ENCODE results near the gene MRPL10. TPM values are rescaled to one million over a fixed set of nuclear protein-coding genes. Genes with fewer than 3 reads are reported as not detected.

The MRPL10 gene
- total RNA-seq, 4 donors from 2014 or later, result 23.2 to 36.6 (median 30.0) TPM

- no peaks in the 10 kb centered on the region for H3K4me1 ChIP-seq
- WGBS, 2 donors, result 26 to 32% methylated on average over 4 to 7 of the region's 9 CpGs
- H3K27ac ChIP-seq, result no peak overlapping the region
- no peaks in the 10 kb centered on the region for H3K9me3 ChIP-seq
- H3K4me3 ChIP-seq, result no peak overlapping the region
- peaks cover 0 to 8% (median 0%) of the 10 kb centered on the region in 4 donors for H3K27me3 ChIP-seq
- peaks cover 0 to 10% (median 0%) of the 10 kb centered on the region in 3 donors for H3K36me3 ChIP-seq
- peak in 5 of 6 experiments; percentile 31 to 61 (median 34) for TF ChIP-seq CTCF (IDR thresholded peaks at IDR 0.05)
- no peak for TF ChIP-seq POLR2A (IDR thresholded peaks at IDR 0.05)
- intact Hi-C loops (cut with DNase I), result loop anchor here (10.0 kb wide), 1 partner anchor 108 kb away; the partner anchor contains the start of gene TBKBP1
- no peak for DNase-seq
Observed at GRCh38 chr17:47802341-47803022, 28.9 kb downstream of the MRPL10 start.

GRCh38 chr17:47801906-47802305 lies 29.4 kb downstream of the MRPL10 start:
- peaks cover 0 to 8% (median 0%) of the 10 kb centered on the region in 4 donors for H3K27me3 ChIP-seq
- TF ChIP-seq POLR2A (IDR thresholded peaks at IDR 0.05), result no peak
- TF ChIP-seq CTCF (IDR thresholded peaks at IDR 0.05), result no peak
- 41 to 43% methylated on average over 5 of the region's 6 CpGs for WGBS, 2 donors
- intact Hi-C loops (cut with DNase I), result loop anchor here (10.0 kb wide), 1 partner anchor 107 kb away; the partner anchor contains the start of gene TBKBP1
- H3K36me3 ChIP-seq, result peaks cover 0 to 4% (median 0%) of the 10 kb centered on the region in 3 donors
- H3K27ac ChIP-seq, result no peak overlapping the region
- H3K4me3 ChIP-seq, result no peak overlapping the region
- no peaks in the 10 kb centered on the region for H3K4me1 ChIP-seq
- DNase-seq, result no peak
- H3K9me3 ChIP-seq, result no peaks in the 10 kb centered on the region

GRCh38 chr17:47801176-47801765 lies 30.1 kb downstream of the MRPL10 start:
- H3K36me3 ChIP-seq, result no peaks in the 10 kb centered on the region
- no peaks in the 10 kb centered on the region for H3K9me3 ChIP-seq
- WGBS, 2 donors, result 50 to 85% methylated on average over 2 to 3 of the region's 4 CpGs
- no peak overlapping the region for H3K4me3 ChIP-seq
- no peaks in the 10 kb centered on the region for H3K4me1 ChIP-seq
- TF ChIP-seq CTCF (IDR thresholded peaks at IDR 0.05) (no peak), POLR2A (IDR thresholded peaks at IDR 0.05) (no peak)
- intact Hi-C loops (cut with DNase I), result loop anchor here (10.0 kb wide), 1 partner anchor 106 kb away; the partner anchor contains the start of gene TBKBP1
- no peak overlapping the region for H3K27ac ChIP-seq
- DNase-seq, result no peak
- peaks cover 0 to 13% (median 0%) of the 10 kb centered on the region in 4 donors for H3K27me3 ChIP-seq

- DNase-seq, result no peak
- no peak overlapping the region for H3K4me3 ChIP-seq
- WGBS, 2 donors, result 83 to 85% methylated on average over 7 to 8 of the region's 12 CpGs
- no peak overlapping the region for H3K27ac ChIP-seq
- TF ChIP-seq CTCF (IDR thresholded peaks at IDR 0.05), result no peak
- TF ChIP-seq POLR2A (IDR thresholded peaks at IDR 0.05), result no peak
- H3K27me3 ChIP-seq, result peaks cover 0 to 13% (median 0%) of the 10 kb centered on the region in 4 donors
- H3K36me3 ChIP-seq, result no peaks in the 10 kb centered on the region
- H3K4me1 ChIP-seq, result no peaks in the 10 kb centered on the region
- no peaks in the 10 kb centered on the region for H3K9me3 ChIP-seq
- intact Hi-C loops (cut with DNase I), result loop anchor here (10.0 kb wide), 1 partner anchor 106 kb away; the partner anchor contains the start of gene TBKBP1
Observed at GRCh38 chr17:47800686-47801085, 30.7 kb downstream of the MRPL10 start.

- TF ChIP-seq CTCF (IDR thresholded peaks at IDR 0.05) (no peak), POLR2A (IDR thresholded peaks at IDR 0.05) (no peak)
- no peak overlapping the region for H3K4me3 ChIP-seq
- peaks cover 0 to 35% (median 3%) of the 10 kb centered on the region in 4 donors for H3K27me3 ChIP-seq
- H3K4me1 ChIP-seq, result no peaks in the 10 kb centered on the region
- no peaks in the 10 kb centered on the region for H3K9me3 ChIP-seq
- H3K36me3 ChIP-seq, result no peaks in the 10 kb centered on the region
- DNase-seq, result no peak
- intact Hi-C loops (cut with DNase I), result loop anchor here (10.0 kb wide), 1 partner anchor 83 kb away; no protein-coding TSS in a partner anchor
- H3K27ac ChIP-seq, result no peak overlapping the region
- 33 to 52% methylated on average over 2 of the region's 2 CpGs for WGBS, 2 donors
Observed at GRCh38 chr17:47797797-47798196, 33.5 kb downstream of the MRPL10 start.
